HG03460 (cell line): Measurements from ENCODE around the gene PCBP2.
"Not testable (repeated sequence)": the region's sequence is repeated elsewhere in the genome, so short reads cannot be mapped to it uniquely, and the experiment has no call there.

Source experiments
- ATAC-seq: cut with Tn5 transposase; IDR thresholded peaks from one replicate; pipeline ENCODE4 v1.9.1; 2021; ENCODE audit not compliant: unreplicated experiment

The PCBP2 gene

GRCh38 chr12:53439582-53439981 lies 12.3 kb upstream of the PCBP2 start:
- ATAC-seq, result not testable (repeated sequence)

- peak; percentile 97 for ATAC-seq
Measured at GRCh38 chr12:53441040-53441833, 10.7 kb upstream of the PCBP2 start, which contains the start of gene PRR13. Gene PRR13, plus strand, starts transcription at chr12:53441734. Its CDS starts 981 bp downstream, at chr12:53442715.

- no peak for ATAC-seq
Measured at GRCh38 chr12:53443955-53444354, 7.9 kb upstream of the PCBP2 start.

GRCh38 chr12:53444593-53445325 lies 7.1 kb upstream of the PCBP2 start:
- ATAC-seq, result not testable (repeated sequence)

- ATAC-seq, result no peak
Measured at GRCh38 chr12:53450936-53451335, 966 bp upstream of the PCBP2 start.

- ATAC-seq, result peak; percentile 35
Measured at GRCh38 chr12:53452159-53453077, 516 bp downstream of the PCBP2 start.

- ATAC-seq, result no peak
Measured at GRCh38 chr12:53453953-53454640, 2.2 kb downstream of the PCBP2 start.

GRCh38 chr12:53454707-53455106 lies 2.8 kb downstream of the PCBP2 start:
- ATAC-seq, result no peak

GRCh38 chr12:53456654-53457366 lies 4.9 kb downstream of the PCBP2 start:
- no peak for ATAC-seq

GRCh38 chr12:53459097-53459496 lies 7.2 kb downstream of the PCBP2 start:
- ATAC-seq, result no peak

GRCh38 chr12:53461059-53461458 lies 9.2 kb downstream of the PCBP2 start:
- no peak for ATAC-seq

- ATAC-seq, result no peak
Measured at GRCh38 chr12:53461591-53461990, 9.7 kb downstream of the PCBP2 start.

- no peak for ATAC-seq
Measured at GRCh38 chr12:53462935-53463334, 11.0 kb downstream of the PCBP2 start.

- no peak for ATAC-seq
Measured at GRCh38 chr12:53463802-53464560, 12.1 kb downstream of the PCBP2 start.

GRCh38 chr12:53464685-53465418 lies 12.9 kb downstream of the PCBP2 start:
- no peak for ATAC-seq

GRCh38 chr12:53465679-53466078 lies 13.8 kb downstream of the PCBP2 start:
- ATAC-seq, result no peak

GRCh38 chr12:53466640-53467039 lies 14.7 kb downstream of the PCBP2 start:
- ATAC-seq, result no peak

GRCh38 chr12:53467082-53467481 lies 15.2 kb downstream of the PCBP2 start:
- no peak for ATAC-seq
